GM21423 (cell line): Measurements from ENCODE around the gene NFRKB.

Experiments used
- ATAC-seq: cut with Tn5 transposase; IDR thresholded peaks from one replicate; pipeline ENCODE4 v1.9.1; 2021; ENCODE audit warnings: mild to moderate bottlenecking, moderate library complexity; ENCODE audit not compliant: unreplicated experiment

The NFRKB gene

DNA sequence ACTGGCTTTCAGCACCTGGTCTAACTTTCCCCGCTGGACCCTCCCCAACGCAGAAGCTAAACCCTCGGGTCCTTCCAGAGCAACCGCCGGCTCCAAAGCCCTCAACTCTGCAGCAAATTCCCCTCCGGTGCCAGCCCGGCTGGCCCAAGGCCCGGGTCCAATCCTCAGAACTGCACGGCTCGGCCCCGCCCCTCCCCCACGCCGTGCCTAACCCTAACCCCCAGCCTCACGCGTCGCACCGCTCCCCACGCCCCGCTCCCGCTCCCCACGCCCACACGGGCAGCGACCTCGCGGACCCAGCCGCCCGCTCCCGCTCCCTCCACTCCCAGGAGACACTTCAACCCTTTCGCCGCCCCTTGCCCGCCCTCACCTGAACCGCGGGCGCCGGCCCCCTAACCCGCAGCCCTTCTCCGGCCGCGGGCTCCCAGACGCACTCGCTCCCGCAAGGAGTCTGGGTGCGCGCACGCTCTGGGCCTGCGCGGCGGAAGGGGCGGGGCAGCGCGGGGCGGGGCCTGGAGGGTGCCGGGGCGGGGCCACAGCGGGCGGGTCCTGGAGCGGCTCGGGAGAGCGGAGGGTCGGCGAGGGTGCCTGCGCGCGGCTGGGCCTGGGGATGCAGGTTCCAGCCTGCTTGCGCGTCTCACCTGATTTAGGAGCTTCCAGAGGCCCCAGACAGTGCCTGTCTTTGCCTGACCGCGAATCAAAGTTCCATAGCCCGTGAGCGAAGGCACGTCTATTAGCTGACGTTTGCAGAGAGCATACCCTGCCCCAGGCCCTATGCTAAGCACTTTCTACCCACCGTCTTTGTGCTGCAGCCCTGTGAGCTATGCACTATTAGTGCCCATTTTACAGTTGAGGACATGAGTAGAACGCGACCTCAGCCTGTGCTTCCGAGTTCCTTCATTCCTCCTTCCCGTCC, at the start of gene NFRKB:
Gene NFRKB (minus strand): TSS at position 453 of the 916 bp plus-strand sequence. CDS start 2,729 bp downstream, outside the sequence.
- ATAC-seq, result peak; percentile 97

- ATAC-seq, result no peak
Observed at GRCh38 chr11:129944696-129945095, 49.3 kb upstream of the NFRKB start.

- ATAC-seq, result no peak
Observed at GRCh38 chr11:129943036-129943435, 47.7 kb upstream of the NFRKB start.

DNA sequence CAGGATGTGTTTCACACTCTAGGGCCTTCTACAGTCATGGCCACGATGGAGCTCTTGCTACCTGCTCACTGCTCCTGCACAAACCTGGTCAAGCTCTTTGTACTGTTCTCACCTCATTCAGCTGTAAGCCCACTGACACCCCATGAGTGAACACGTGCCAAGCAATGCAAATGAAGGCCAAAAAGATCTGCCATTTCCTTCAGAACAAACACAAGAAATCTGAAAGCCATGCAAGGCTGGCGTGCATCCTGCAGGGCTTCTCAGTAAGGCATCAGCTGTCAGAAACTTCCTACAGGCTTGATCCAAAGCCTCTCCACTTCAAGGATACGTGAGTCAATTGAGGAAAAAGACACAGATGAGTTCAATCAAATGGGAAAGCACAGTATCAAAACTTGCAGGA, 44.1 kb upstream of the NFRKB start:
- ATAC-seq, result no peak

- no peak for ATAC-seq
Observed at GRCh38 chr11:129938764-129939163, 43.4 kb upstream of the NFRKB start.

DNA sequence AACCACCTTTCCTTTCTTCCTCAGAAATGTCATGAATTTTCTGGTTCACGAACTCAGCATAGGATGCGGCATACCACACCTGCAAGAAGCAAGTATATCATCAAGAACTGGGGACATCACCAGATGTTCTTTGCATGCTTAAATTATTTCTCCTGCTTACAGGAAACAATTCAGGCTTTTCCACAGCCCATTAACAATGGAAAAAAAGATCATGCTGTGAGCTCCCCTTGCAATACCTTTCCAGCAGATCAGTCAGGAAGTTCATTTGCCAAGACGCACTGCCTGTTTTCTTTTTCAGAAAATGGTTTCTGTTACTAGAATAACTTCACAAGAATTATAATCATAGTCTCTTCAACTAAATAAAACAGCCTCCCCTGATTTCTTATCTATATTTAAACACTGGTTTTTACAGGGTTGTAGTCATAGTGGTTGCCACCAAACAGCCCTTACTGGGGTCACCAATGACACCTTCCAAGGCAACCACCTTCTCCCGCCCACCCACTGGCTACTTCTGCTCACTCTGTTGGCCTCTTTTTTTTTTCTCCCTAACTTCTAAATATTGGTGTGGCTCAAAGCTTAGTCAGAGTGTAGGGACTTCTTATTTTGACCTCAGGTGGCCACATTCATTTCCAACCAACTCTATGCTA, 42.3 kb upstream of the NFRKB start:
- ATAC-seq, result no peak

DNA sequence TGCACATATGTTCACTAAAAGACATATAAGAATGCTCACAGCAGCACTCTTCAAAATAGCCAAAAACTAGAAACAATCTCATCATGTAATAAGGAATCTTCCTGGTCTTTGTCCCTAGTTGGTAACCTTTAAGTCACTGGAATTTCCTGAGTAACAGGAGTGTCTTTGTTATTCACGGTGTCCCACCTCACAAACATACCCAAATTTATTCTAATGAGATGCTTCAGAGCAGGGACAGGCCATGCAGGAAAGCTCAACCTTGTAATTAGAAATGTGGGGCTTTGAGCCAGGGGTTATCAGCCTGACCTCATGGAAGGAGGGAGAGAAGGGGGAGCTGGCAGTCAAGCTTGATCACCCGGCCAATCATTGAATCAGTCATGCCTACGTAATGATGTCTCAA, 40.3 kb upstream of the NFRKB start:
- no peak for ATAC-seq

DNA sequence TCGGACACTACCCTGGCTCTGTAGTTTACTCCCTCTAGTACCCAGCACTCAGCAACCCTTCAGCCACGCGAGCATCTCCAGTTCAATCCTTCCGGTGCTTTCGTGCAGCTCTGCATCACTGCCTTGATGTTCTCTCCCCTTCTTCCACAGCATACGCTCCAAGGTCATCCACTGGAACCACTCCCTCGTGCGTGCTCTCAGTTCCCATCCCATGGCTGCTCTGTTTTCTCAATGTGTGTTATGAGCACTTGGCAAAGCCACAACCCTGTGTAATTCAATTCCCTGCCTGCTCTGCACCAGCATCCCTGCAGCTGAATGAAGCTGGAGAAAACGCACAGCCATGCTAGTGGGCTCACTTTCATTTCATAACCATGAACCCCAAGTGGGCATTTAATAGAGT, 38.5 kb upstream of the NFRKB start:
- ATAC-seq, result no peak

DNA sequence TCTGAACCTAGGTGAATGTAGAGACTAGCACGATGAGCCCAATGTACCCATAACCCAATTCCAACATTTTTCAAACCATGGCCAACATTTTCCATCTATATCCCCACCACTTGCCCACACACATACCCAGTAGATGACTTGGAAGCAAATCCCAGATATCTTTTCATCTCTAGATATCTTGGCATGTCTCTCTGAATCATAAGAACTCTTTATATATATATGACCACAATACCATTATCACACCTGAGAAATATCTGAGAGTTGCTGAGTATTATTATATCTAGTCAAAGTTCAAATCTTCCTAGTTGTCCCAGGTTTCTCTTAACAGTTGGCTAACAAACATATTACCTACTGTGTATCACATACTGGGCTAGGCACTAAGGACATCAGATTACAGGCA, 37.9 kb upstream of the NFRKB start:
- ATAC-seq, result no peak

- no peak for ATAC-seq
Observed at GRCh38 chr11:129932381-129933067, 37.1 kb upstream of the NFRKB start.

DNA sequence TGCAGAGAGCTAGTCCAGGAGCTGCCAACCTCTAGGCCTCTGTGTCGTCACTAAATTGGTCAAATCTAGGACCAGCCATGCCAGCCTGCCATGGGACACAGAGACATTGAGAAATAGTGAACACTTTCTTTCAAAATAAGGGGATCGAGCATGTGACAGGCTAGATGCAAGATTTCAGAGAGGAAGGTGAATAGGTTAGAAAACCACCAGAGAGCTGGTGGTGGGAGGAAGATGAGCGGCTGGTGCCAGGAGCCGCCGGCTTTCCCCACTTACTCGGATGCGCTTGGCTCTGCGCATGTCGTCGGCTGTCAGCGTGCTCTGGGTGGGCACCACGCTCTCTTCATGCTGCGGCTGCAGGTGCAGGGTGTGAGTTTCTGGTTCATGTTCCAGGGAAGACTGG, 35.4 kb upstream of the NFRKB start:
- no peak for ATAC-seq

GRCh38 chr11:129930296-129930695, 34.9 kb upstream of the NFRKB start:
- ATAC-seq, result no peak

DNA sequence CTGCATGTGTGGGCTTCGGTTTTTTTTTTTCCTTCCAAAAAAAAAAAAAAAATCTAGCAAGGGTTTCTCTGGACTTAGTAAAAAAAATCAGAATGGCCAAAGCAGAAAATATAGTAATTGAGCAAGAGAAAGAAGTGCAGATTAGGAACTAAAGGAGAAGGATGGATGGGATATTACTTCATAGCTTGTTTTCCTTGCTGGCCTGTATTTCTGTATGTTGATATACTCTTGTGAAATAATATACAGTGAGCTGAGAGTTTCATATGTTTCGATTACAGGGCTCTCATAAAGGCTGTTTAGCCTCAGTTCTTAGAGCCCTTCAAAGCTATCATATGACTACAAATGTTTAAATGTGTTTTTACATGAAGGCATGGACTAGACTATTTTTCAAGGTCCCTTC, 34.3 kb upstream of the NFRKB start:
- no peak for ATAC-seq

- no peak for ATAC-seq
Observed at GRCh38 chr11:129928923-129929692, 33.7 kb upstream of the NFRKB start.

- no peak for ATAC-seq
Observed at GRCh38 chr11:129922674-129923073, 27.3 kb upstream of the NFRKB start.

DNA sequence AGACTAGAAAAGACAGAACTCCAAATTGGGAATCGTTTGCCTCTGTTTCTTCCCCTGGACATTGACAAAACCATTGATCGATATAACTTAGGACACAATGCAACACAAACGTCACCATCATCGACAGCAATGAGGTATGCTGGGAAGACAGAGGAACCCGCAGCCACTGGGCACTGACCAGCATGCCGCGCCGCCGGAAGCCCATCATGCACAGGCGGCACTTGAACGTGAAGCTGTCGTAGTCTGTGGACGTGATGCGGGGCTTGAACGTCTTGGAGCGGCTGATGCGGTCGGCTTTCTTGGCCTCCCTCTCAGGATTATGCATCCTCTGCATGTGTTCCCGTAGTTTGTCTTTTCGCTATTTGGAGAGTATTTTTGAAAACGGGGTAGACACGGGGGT, 23.0 kb upstream of the NFRKB start:
- no peak for ATAC-seq

DNA sequence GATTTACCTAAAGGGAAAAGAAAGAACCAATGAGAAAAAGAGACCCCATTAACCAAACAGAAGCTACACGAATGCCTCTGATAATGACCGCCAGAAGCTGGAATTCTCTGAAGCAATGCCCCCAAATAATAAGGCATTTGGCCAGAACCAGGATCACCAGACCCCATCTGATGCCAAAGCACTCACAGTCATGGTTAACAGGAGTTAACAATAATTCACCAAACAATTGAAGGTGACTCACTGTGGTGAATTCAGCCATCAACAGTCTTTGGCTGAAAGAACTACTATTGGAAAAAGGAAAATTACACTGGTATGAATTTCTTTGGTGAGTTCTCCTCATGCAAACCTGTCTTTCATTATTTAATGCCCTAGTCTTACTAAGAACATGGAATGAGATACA, 21.9 kb upstream of the NFRKB start:
- ATAC-seq, result no peak

DNA sequence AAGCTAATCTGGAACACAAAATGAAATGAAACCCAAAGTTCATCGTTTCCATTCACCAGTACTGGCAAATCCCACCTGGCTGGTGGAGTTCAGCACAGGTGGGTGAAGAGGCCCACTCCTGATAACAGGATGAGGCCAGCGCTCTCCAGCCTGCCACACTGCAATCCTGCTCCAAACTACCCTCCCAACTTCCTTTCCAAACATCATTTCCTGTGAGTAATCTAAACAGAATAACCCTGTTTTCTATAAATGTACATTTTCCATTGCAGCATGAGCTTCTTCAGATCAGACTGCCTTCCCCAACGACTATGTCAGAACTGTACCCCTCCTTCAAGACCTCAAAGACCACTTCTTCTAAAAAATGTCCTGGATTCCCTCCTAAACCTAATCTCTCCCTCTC, 15.9 kb upstream of the NFRKB start:
- ATAC-seq, result no peak

- ATAC-seq, result no peak
Observed at GRCh38 chr11:129910360-129910759, 15.0 kb upstream of the NFRKB start.

GRCh38 chr11:129905402-129905801, 10.0 kb upstream of the NFRKB start:
- no peak for ATAC-seq

DNA sequence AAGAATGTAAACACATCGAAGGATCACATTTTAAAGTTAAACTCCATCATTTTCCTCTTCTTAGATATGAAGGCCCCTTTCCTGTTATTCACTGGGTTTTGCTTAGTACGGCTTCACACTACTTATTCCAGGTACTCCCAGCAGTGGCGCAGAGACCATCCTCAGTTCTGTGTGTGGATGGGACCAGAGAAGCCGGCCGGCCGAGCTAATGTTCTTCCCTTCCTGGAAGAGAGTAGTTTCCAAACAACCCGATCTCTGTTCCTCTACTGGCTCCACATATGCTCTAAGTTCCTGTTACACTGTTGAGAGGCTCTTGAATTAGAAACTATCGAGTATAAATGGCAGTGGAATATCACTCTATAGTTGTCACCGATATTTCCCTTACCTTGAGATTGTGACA, 684 bp upstream of the NFRKB start:
- ATAC-seq, result no peak
